ENCODE data around the gene CHMP4A.

- TF ChIP-seq CTCF (conservative IDR thresholded peaks at IDR 0.05) (no peak), EZH2 (IDR thresholded peaks at IDR 0.05; ENCODE audit: low read depth) (no peak)
Measured at GRCh38 chr14:24254630-24255392, 41.5 kb upstream of the CHMP4A start.
